Keratinocyte (primary cell): ENCODE results near the gene PTPRB. TPM values are rescaled to one million over a fixed set of nuclear protein-coding genes. Genes with fewer than 3 reads are reported as not detected.

ENCODE experiments used
- DNase-seq: peaks from one replicate; pipeline ENCODE4 v3.0.0-alpha.2; 2011; ENCODE audit warnings: low read depth, missing footprints, low spot score
- FAIRE-seq: peaks from 2 replicates; lab custom pipeline; 2011; peaks lifted over from hg19 to GRCh38; lab: Jason Lieb, UNC
- H2AFZ ChIP-seq: 2 replicates; pipeline ENCODE4 v1.6.0; 2012; ENCODE audit warnings: low read length, control low read depth, inconsistent platforms; ENCODE audit not compliant: control insufficient read depth
- H3K27ac ChIP-seq: 2 replicates; pipeline ENCODE4 v1.5.1; 2011; ENCODE audit warnings: low read length; ENCODE audit not compliant: control insufficient read depth, insufficient read depth
- H3K27me3 ChIP-seq: 3 replicates; pipeline ENCODE4 v1.6.0; 2011; ENCODE audit warnings: low read length; ENCODE audit not compliant: control insufficient read depth, insufficient read depth; ENCODE audit errors: extremely low read depth
- H3K36me3 ChIP-seq, 2 experiments: 2 replicates in 1 of 2; 3 replicates in 1 of 2; pipeline ENCODE4 v1.5.1; 2011; ENCODE audit warnings: low read length in 2 of 2, mild to moderate bottlenecking in 1 of 2; ENCODE audit not compliant: control insufficient read depth in 2 of 2, insufficient read depth in 2 of 2; ENCODE audit errors: extremely low read depth in 1 of 2
- H3K4me1 ChIP-seq: 3 replicates; pipeline ENCODE4 v1.5.1; 2011; ENCODE audit warnings: low read length; ENCODE audit not compliant: control insufficient read depth, insufficient read depth; ENCODE audit errors: extremely low read depth
- H3K4me2 ChIP-seq: 3 replicates; pipeline ENCODE4 v1.6.0; 2011; ENCODE audit warnings: low read depth, low read length; ENCODE audit not compliant: control insufficient read depth, insufficient read depth; ENCODE audit errors: extremely low read depth
- H3K4me3 ChIP-seq, 3 experiments: fragments of 200-600 bp in 1 of 3; sonication (generic) in 1 of 3; 2 replicates in 2 of 3; 3 replicates in 1 of 3; pipeline ENCODE4 v1.5.1; 2011 to 2016; ENCODE audit warnings: low read length in 3 of 3, mild to moderate bottlenecking in 3 of 3, control low read depth in 2 of 3, inconsistent platforms in 1 of 3, low read depth in 1 of 3, mixed read lengths in 1 of 3, mixed run types in 1 of 3, moderate library complexity in 1 of 3; ENCODE audit not compliant: control insufficient read depth in 2 of 3, insufficient read depth in 2 of 3; ENCODE audit errors: extremely low read depth in 1 of 3
- H3K79me2 ChIP-seq: 2 replicates; pipeline ENCODE4 v1.6.0; 2012; ENCODE audit warnings: low read length; ENCODE audit not compliant: control insufficient read depth, insufficient read depth
- H3K9ac ChIP-seq: 3 replicates; pipeline ENCODE4 v1.6.0; 2011; ENCODE audit warnings: low read length; ENCODE audit not compliant: control insufficient read depth, insufficient read depth; ENCODE audit errors: extremely low read depth
- H3K9me1 ChIP-seq: 3 replicates; pipeline ENCODE4 v1.6.0; 2011; ENCODE audit warnings: low read length; ENCODE audit not compliant: control insufficient read depth, insufficient read depth; ENCODE audit errors: extremely low read depth
- H3K9me3 ChIP-seq: 2 replicates; pipeline ENCODE4 v1.5.1; 2012; ENCODE audit warnings: low read depth, low read length; ENCODE audit not compliant: control insufficient read depth
- H4K20me1 ChIP-seq: 3 replicates; pipeline ENCODE4 v1.6.0; 2011; ENCODE audit warnings: low read length; ENCODE audit not compliant: control insufficient read depth, insufficient read depth; ENCODE audit errors: extremely low read depth
- CTCF ChIP-seq, 3 experiments: IDR thresholded peaks in 1 of 3; conservative IDR thresholded peaks in 1 of 3; optimal IDR thresholded peaks in 1 of 3; 2 replicates in 2 of 3; 3 replicates in 1 of 3; pipeline versions ENCODE3 to v1.5.1; 2011; ENCODE audit warnings: low read length in 3 of 3, mild to moderate bottlenecking in 3 of 3, moderate library complexity in 2 of 3, control low read depth in 1 of 3, inconsistent platforms in 1 of 3; ENCODE audit not compliant: insufficient read depth in 2 of 3; ENCODE audit errors: extremely low read depth in 1 of 3
- EZH2 ChIP-seq: IDR thresholded peaks from one replicate; pipeline ENCODE4 v1.6.1; 2012; ENCODE audit warnings: inconsistent platforms, mild to moderate bottlenecking, low read length, moderate library complexity
- dilution Hi-C: fragments of 300-500 bp; cut with MboI; formaldehyde crosslinking; loops from one replicate; pipeline ENCODE4 v1.7.0; 2020; ENCODE audit warnings: low sequenced_read_pairs; ENCODE audit not compliant: extremely low pct_ligation_motif_present
- polyA plus RNA-seq, 5 experiments: library from polyadenylated mRNA; depleted of rRNA in 3 of 5; stranded (reverse) in 3 of 5; stranded (forward) in 1 of 5; unstranded in 1 of 5; fragments of >200 nt; gene quantifications; 1 replicate in 1 of 5; 2 replicates in 3 of 5; 3 replicates in 1 of 5; pipeline versions ENCODE4 v1.2.1 to v1.2.3, GENCODE V29; 2011 to 2012; ENCODE audit warnings: missing spikeins in 2 of 5, low read depth in 1 of 5, low replicate concordance in 1 of 5

PTPRB gene
- polyA plus RNA-seq, 1 donor (not counting 4 experiments of a cell fraction or from before 2014, with no cell fraction given), result 0.46 TPM

- FAIRE-seq (no peak), DNase-seq (no peak)
- no peaks in the 10 kb centered on the region for H3K36me3 ChIP-seq
- no peak overlapping the region for H2AFZ ChIP-seq
- no peak overlapping the region for H3K4me2 ChIP-seq
- H3K27me3 ChIP-seq, result no peaks in the 10 kb centered on the region
- no peaks in the 10 kb centered on the region for H3K9me3 ChIP-seq
- TF ChIP-seq CTCF (optimal IDR thresholded peaks at IDR 0.05 in 1 of 3, IDR thresholded peaks at IDR 0.05 in 1 of 3, conservative IDR thresholded peaks at IDR 0.05 in 1 of 3; ENCODE audit: extremely low read depth in 1 of 3, insufficient read depth in 2 of 3, low read length in 3 of 3), result no peak
- no peak for TF ChIP-seq EZH2
- dilution Hi-C loops, result no loop called here
- no peak overlapping the region for H3K9ac ChIP-seq
- no peak overlapping the region for H3K4me3 ChIP-seq
- no peaks in the 10 kb centered on the region for H3K79me2 ChIP-seq
- no peak overlapping the region for H3K27ac ChIP-seq
- H3K4me1 ChIP-seq, result peaks cover 37% of the 10 kb centered on the region
- no peaks in the 10 kb centered on the region for H3K9me1 ChIP-seq
- no peaks in the 10 kb centered on the region for H4K20me1 ChIP-seq
Observed at GRCh38 chr12:70648831-70649230, 11.6 kb upstream of the PTPRB start.

- H3K27ac ChIP-seq, result no peak overlapping the region
- no peaks in the 10 kb centered on the region for H3K9me3 ChIP-seq
- H3K79me2 ChIP-seq, result no peaks in the 10 kb centered on the region
- no peak overlapping the region for H3K4me3 ChIP-seq
- no peaks in the 10 kb centered on the region for H3K36me3 ChIP-seq
- no peak overlapping the region for H3K4me2 ChIP-seq
- H3K9ac ChIP-seq, result no peak overlapping the region
- peaks cover 37% of the 10 kb centered on the region for H3K4me1 ChIP-seq
- dilution Hi-C loops, result no loop called here
- no peak overlapping the region for H2AFZ ChIP-seq
- H4K20me1 ChIP-seq, result no peaks in the 10 kb centered on the region
- TF ChIP-seq EZH2 (no peak), CTCF (optimal IDR thresholded peaks at IDR 0.05 in 1 of 3, IDR thresholded peaks at IDR 0.05 in 1 of 3, conservative IDR thresholded peaks at IDR 0.05 in 1 of 3; ENCODE audit: extremely low read depth in 1 of 3, insufficient read depth in 2 of 3, low read length in 3 of 3) (no peak)
- no peaks in the 10 kb centered on the region for H3K9me1 ChIP-seq
- FAIRE-seq (peak; percentile 44), DNase-seq (no peak)
- no peaks in the 10 kb centered on the region for H3K27me3 ChIP-seq
Observed at GRCh38 chr12:70648191-70648590, 11.0 kb upstream of the PTPRB start.
